ENCODE data around the gene LAMP5.

GRCh38 chr20:9574776-9575175, 60.4 kb downstream of the LAMP5 start:
- TF ChIP-seq KDM5A (IDR thresholded peaks at IDR 0.05; ENCODE audit: borderline replicate concordance, low read length) (no peak), ZNF318 (CRISPR knock-in tag; IDR thresholded peaks at IDR 0.05) (no peak), HBP1 (CRISPR knock-in tag; IDR thresholded peaks at IDR 0.05; ENCODE audit: low read depth) (no peak), CTCF (CRISPR knock-in tag; IDR thresholded peaks at IDR 0.05) (no peak), ZNF646 (CRISPR knock-in tag; IDR thresholded peaks at IDR 0.05) (no peak), PAX8 (CRISPR knock-in tag; IDR thresholded peaks at IDR 0.05; ENCODE audit: borderline replicate concordance) (no peak), ASH2L (IDR thresholded peaks at IDR 0.05; ENCODE audit: insufficient read length, low read depth, low read length) (no peak), RFX5 (IDR thresholded peaks at IDR 0.05; ENCODE audit: low read depth, low read length) (no peak), POLR2A (IDR thresholded peaks at IDR 0.05; ENCODE audit: insufficient read depth in 1 of 2, low read depth in 2 of 2, low read length in 2 of 2) (no peak), HNF4A (CRISPR knock-in tag; IDR thresholded peaks at IDR 0.05) (no peak)
